ENCODE measurements around the gene ARHGAP30.

Gene ARHGAP30

DNA sequence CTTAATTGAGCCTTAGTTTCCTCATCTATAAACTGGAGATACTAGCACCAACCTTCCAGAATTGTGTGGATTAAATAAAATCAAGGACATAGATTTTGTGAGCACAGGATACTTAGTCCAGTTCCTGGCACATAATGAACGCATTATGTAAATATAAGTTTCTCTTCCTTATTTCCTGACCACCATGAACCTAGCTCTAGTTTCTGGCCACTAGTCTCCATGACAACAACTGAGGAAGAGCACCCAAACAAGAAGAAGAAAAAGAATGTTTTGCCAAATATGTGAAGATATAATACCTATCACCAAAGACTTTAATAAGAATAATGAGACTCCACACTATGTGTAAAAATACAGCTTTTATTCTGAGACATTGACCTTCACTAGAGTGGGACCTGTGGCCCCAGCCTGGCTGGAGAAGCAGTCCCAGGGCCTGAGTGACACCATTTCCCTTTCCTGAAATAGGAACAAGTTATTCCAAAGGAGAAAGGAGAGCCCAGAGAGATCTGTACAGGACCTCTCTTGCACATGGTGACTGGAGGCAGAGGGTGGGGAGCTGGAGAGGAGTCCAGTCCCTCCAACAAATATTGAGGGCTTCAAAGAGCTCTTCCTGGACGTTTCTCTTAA is 23.0 kb downstream of the ARHGAP30 start:
- TF ChIP-seq CTCF (conservative IDR thresholded peaks at IDR 0.05; ENCODE audit: low read depth, low read length): no peak
- DNase-seq (ENCODE audit: low read depth): peak; percentile 11
- peak overlapping the region; percentile 84 for H3K4me3 ChIP-seq (ENCODE audit: low read depth, low read length)

DNA sequence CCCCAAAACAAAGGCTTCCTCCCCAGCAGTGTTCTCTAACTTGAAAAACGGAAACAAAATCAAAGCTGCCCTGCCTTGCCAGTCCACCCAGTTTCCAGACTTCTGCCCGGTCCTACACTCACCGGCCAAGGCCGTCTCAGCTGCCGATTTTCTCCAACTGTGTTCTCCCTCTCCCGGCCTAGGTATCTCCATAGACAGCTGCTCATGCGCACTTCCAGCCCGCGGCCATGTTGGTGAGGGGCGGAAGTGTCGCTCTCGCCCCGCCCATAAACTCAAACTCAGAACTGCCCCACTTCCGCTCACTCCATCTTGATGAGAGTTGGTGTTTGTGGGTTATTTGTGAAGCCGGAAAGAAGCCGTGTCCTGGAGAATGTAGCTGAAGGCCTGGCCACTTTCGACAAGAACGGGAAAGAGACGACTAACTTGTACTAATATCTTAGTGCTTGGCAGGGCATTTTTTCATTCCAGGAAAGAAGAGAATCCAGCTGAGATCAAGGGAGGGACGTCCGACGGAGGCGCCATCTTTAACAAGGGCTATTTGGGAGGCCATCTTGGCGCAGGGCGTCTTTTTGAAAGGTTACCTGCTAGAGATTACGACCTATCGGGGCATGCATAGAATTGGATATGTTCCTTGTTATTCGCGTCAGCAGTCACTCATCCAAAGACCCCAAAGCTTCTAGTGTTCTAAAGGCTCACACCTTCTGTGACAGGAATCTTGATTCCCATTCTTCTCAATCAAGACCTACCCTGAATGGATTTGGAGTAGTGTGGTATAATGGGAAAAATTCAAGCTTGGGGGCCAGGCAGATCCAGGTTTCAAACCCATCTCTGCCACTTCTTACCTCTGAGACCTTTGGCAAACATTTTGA is 23.7 kb downstream of the ARHGAP30 start, which contains the start of gene USF1:
TSS of gene USF1 (minus strand) at position 242 of the 869 bp plus-strand sequence. CDS start 2,702 bp downstream, outside the sequence.
- peak; percentile 98 for DNase-seq (ENCODE audit: low read depth)
- no peak for TF ChIP-seq CTCF (conservative IDR thresholded peaks at IDR 0.05; ENCODE audit: low read depth, low read length)
- peak within 1 kb of the TSS; percentile 84 for H3K4me3 ChIP-seq (ENCODE audit: low read depth, low read length)

GRCh38 chr1:161044908-161045735 is 24.6 kb downstream of the ARHGAP30 start:
- no peak for TF ChIP-seq CTCF (conservative IDR thresholded peaks at IDR 0.05; ENCODE audit: low read depth, low read length)
- DNase-seq (ENCODE audit: low read depth): peak; percentile 70
- peak overlapping the region; percentile 84 for H3K4me3 ChIP-seq (ENCODE audit: low read depth, low read length)

DNA sequence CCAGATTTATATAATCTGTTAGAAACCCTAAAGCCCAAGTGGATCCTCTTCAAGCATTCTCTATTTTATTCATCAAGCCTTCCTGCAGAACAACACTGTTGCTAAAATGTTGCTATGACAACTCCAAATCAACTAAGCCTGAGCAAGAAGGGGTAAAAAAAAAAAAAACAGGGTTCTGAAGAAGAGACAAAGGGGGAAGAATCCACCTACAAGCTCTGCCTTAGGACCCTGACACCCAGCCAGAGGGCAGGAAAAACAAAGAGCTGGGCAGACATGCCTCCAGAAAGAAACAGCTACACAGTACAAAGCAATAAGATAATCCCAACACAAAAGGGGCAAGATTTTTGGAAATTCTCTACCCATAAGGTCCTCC is 25.2 kb downstream of the ARHGAP30 start:
- TF ChIP-seq CTCF (conservative IDR thresholded peaks at IDR 0.05; ENCODE audit: low read depth, low read length): no peak
- peak overlapping the region; percentile 84 for H3K4me3 ChIP-seq (ENCODE audit: low read depth, low read length)
- no peak for DNase-seq (ENCODE audit: low read depth)

DNA sequence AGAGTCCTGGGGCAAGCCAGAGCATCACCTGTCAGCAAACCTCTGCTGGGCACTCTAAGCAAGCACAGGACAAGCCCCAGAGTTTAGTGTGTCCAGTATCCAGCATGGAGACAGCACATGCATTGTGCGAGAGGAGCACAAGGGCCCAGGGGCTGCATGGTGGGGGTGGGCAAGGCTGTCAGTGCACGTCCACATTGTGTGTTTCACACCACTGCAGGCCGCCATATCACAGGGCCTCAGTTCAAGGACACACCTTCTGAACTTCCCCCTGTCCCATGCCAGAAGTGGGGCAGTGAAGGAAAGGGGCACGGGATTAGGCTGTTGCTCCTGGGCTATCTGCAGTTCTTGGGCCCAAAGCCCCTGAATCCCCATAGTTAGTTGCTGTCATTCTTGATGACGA is 30.1 kb downstream of the ARHGAP30 start:
- no peak overlapping the region for H3K4me3 ChIP-seq (ENCODE audit: low read depth, low read length)
- TF ChIP-seq CTCF (conservative IDR thresholded peaks at IDR 0.05; ENCODE audit: low read depth, low read length): no peak
- DNase-seq (ENCODE audit: low read depth): no peak

- H3K4me3 ChIP-seq (ENCODE audit: low read depth, low read length): peak overlapping the region; percentile 53
- TF ChIP-seq CTCF (conservative IDR thresholded peaks at IDR 0.05; ENCODE audit: low read depth, low read length): no peak
- no peak for DNase-seq (ENCODE audit: low read depth)
Observed at GRCh38 chr1:161039154-161039545, 30.5 kb downstream of the ARHGAP30 start.
